HFF-Myc (cell line): Measurements from ENCODE around the gene OR3A3.
"Not testable (repeated sequence)": the region's sequence is repeated elsewhere in the genome, so short reads cannot be mapped to it uniquely, and the experiment has no call there.

Experiments used
- DNase-seq: peaks from one replicate; pipeline ENCODE4 v3.0.0-alpha.2; 2011; ENCODE audit warnings: low read depth; ENCODE audit errors: extremely low read depth
- H3K4me3 ChIP-seq: replicated peaks from 2 replicates; pipeline ENCODE4 v1.5.1; 2011; ENCODE audit warnings: low read depth, mild to moderate bottlenecking, control low read depth, low read length
- TF ChIP-seq, protein P1 (sequence below): IDR thresholded peaks from 2 replicates; pipeline ENCODE4 v1.5.1; 2012; ENCODE audit warnings: mild to moderate bottlenecking, low read depth, low read length, control low read depth; ENCODE audit errors: missing control alignments

OR3A3 gene

DNA sequence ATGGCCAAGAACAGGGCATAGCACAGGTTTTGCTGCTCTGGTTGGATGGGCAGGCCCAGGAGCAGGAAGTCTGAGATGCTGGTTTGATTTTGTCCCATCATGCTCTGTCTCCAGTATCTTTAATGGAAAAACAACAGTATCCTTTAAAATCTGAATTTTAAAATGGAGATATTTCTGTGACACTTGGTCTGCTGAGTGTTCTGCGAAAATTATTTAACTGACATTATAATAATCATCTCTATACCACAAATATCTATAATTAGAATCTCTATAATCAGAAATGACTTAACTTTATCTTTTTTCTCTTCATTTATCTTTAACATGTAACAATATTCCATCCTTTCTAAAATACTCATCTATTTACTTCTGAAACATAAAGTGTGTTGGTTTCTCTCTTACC, 12.9 kb upstream of the OR3A3 start, which contains the start of gene OR1E1:
Gene OR1E1, minus strand, starts transcription at position 101 of the 400 bp plus-strand sequence. Its CDS starts 0 bp downstream, at position 101.
- TF ChIP-seq, protein P1, sequence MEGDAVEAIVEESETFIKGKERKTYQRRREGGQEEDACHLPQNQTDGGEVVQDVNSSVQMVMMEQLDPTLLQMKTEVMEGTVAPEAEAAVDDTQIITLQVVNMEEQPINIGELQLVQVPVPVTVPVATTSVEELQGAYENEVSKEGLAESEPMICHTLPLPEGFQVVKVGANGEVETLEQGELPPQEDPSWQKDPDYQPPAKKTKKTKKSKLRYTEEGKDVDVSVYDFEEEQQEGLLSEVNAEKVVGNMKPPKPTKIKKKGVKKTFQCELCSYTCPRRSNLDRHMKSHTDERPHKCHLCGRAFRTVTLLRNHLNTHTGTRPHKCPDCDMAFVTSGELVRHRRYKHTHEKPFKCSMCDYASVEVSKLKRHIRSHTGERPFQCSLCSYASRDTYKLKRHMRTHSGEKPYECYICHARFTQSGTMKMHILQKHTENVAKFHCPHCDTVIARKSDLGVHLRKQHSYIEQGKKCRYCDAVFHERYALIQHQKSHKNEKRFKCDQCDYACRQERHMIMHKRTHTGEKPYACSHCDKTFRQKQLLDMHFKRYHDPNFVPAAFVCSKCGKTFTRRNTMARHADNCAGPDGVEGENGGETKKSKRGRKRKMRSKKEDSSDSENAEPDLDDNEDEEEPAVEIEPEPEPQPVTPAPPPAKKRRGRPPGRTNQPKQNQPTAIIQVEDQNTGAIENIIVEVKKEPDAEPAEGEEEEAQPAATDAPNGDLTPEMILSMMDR: no peak
- H3K4me3 ChIP-seq: no peak within 1 kb of the TSS
- no peak for DNase-seq

DNA sequence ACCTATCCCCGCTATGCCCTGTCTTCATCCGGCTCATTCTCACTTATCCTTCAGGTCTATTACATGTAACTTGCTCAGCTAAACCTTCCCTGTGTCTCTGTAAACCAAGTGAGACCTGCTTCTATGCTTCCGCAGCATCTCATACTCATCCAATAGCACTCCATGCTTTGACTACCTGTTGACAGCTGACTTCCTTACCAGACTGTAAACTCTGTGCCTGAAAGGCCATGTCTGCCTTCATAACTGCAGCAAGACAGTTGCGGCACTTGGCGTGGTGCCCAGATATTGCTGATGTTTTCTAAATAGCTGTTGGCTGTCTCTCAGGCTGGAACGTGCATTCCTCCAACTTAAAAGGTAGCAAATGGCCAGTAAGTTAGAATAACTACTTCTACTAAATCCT, 11.1 kb upstream of the OR3A3 start:
- H3K4me3 ChIP-seq: no peak overlapping the region
- TF ChIP-seq, protein P1: no peak
- no peak for DNase-seq

DNA sequence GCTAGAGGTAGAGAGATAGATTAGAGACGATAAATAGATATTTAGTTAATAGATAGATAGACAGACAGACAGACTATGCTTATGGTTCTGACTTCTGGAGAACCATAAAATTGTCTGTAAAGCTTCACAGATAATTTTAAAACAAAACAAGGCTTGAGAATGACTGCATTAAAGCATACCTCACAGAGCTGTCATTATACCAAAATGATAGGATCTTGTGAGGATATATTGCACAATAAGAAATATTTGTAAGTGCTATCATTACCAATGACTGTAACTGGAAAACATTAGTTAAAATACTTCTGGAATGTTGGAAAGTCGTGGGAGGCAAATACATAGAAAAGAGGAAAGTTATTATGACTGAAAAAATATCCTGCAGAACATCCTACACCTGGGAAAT, 9.4 kb upstream of the OR3A3 start:
- TF ChIP-seq, protein P1: no peak
- no peak overlapping the region for H3K4me3 ChIP-seq
- DNase-seq: no peak

GRCh38 chr17:3403856-3404255, 7.3 kb upstream of the OR3A3 start:
- not testable (repeated sequence) for H3K4me3 ChIP-seq

GRCh38 chr17:3412216-3412615, 1.0 kb downstream of the OR3A3 start:
- DNase-seq, H3K4me3 ChIP-seq: not testable (repeated sequence)

More at GRCh38 chr17:3403856-3404255, 7.3 kb upstream of the OR3A3 start:
- not testable (repeated sequence) for DNase-seq

DNA sequence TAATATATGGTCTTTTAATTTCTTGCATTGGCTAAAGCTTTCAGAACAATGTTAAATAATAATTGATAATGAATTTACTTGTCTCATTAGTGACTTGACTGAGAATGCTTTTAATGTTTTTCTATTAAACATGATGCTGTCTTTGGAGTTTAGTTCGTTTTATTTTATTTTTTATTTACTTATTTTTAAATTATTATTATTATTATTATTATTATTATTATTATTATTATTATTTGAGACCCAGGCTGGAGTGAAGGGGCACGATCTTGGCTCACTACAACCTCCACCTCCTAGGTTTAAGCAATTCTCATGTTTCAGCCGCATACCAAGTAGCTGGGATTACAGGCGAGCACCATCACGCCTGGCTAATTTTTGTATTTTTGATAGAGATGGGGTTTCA, 4.4 kb downstream of the OR3A3 start:
- no peak for DNase-seq
- TF ChIP-seq, protein P1: no peak
- H3K4me3 ChIP-seq: no peak overlapping the region

DNA sequence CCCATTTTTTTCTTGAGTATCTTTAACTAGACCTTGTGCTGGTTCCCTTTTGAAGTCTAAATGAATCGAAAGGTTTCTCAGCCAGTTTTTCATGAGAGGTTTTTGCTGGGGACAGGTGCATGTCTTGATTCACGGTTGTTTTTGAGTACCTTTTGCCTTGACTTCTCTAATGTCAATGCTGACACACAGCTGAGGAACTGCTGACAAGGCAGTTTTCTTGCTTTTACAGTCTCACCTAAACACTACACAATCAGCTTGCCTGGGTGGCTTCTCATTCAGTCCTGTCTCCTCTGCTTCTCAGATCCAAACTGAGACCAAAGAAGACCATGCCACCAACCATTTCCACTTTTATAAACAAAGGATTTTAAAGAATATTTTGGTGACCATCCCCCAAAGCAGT, 7.1 kb downstream of the OR3A3 start:
- TF ChIP-seq, protein P1: no peak
- DNase-seq: no peak
- no peak overlapping the region for H3K4me3 ChIP-seq

GRCh38 chr17:3433215-3433614, 22.0 kb downstream of the OR3A3 start:
- not testable (repeated sequence) for DNase-seq, H3K4me3 ChIP-seq
